GM12874 (cell line): ENCODE data around the gene SCLY.

Source experiments
- TF ChIP-seq, protein P1 (sequence below): IDR thresholded peaks from 2 replicates; pipeline ENCODE4 v1.5.1; 2011; ENCODE audit warnings: low read depth, mild to moderate bottlenecking, control low read depth, low read length, moderate library complexity; ENCODE audit not compliant: insufficient read depth

Gene SCLY

DNA sequence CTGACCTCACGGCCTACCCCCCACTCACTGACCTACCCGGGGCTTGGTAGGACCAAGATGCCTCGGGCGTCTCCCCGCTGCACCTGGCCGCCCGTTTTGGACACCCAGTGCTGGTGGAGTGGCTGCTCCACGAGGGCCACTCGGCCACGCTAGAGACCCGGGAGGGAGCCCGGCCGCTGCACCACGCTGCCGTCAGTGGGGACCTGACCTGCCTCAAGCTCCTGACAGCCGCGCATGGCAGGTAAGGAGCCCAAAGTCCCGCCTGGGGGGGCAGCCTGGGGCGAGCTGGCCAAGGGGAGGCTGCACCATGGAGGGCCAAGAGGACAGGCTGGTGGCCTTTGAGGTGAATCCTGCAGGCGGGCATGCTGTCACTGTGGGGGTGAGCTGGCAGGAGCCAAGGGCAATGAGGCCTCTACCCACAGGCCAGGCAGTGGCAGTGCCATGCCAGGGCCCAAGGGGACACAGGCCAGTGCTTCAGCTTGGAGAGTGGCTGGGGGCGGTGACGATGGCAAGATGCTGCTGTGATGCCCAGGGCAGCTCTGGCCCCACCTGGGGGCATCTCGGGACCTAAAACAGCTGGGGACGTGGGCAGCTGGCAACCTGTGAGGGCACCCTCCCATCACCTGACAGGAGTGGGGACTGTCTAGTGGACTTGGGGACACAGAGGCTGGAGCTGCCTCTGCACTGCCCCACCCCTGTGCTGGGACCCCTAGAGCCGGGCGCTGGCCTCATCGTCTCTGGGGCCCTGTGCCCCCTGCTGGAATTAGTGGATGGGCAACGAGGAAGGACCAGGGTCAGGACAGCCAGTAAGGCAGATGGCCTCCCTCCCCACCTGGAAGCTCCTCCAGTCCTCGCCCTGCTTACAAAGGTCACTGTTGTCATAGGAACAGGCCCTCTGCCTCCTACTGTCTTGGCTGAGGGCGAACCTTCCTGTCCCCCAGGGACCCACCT lies 41.4 kb downstream of the SCLY start:
- TF ChIP-seq, protein P1, sequence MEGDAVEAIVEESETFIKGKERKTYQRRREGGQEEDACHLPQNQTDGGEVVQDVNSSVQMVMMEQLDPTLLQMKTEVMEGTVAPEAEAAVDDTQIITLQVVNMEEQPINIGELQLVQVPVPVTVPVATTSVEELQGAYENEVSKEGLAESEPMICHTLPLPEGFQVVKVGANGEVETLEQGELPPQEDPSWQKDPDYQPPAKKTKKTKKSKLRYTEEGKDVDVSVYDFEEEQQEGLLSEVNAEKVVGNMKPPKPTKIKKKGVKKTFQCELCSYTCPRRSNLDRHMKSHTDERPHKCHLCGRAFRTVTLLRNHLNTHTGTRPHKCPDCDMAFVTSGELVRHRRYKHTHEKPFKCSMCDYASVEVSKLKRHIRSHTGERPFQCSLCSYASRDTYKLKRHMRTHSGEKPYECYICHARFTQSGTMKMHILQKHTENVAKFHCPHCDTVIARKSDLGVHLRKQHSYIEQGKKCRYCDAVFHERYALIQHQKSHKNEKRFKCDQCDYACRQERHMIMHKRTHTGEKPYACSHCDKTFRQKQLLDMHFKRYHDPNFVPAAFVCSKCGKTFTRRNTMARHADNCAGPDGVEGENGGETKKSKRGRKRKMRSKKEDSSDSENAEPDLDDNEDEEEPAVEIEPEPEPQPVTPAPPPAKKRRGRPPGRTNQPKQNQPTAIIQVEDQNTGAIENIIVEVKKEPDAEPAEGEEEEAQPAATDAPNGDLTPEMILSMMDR: no peak

DNA sequence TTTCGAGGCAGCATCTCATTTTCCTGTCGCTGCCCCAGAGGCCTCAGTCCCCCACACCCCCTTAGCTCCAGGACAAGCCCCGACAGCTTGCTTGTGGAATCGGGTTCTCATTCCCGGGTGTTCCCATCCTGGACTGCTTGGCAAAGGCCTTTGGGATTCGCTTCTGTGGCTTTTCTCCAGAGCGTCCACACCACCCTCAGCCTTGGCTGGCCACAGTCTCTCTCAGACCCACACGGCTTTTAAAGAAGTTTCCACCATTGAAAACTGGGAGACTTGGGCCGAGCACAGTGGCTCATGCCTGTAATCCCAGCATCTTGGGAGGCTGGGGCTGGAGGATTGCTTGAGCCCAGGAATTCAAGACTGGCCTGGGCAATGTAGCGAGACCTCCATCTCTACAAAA lies 42.1 kb downstream of the SCLY start:
- TF ChIP-seq, protein P1: no peak

DNA sequence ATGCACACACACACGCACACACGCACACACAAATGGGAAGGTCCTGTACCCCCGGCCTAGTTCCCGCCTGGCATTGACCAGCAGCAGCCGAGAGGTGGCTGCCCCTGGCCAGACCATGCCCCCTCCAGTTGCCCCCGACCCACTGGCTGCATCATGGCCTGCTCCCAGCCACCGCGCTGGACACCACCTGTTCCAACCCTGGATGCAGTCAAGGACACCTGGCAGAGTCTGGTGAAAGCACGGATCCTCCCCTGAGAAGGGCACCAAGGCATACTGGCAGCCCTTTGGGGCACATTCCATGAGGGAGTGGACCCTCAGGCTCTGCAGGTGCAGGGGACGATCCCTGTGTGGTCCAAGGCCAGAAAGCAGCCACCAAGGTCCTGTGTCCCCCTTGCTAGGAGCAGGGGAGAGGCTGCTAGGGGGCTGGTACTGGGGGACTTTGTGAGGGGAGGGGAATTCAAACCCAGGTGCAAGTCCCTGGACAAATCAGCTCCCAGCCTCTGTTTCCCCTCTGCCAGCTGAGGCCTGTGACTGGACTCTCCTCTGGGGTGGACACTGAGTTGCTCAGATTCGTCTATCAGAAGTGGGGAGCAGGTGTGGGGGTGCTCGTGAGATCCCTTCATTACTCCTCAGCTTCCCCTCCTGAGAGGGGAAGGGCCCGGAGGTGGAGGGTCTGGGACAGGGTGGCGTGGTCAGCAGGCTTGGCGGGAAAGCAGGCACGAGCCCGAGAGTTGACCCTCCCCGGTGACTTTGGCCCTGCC lies 42.8 kb downstream of the SCLY start:
- TF ChIP-seq, protein P1: no peak

DNA sequence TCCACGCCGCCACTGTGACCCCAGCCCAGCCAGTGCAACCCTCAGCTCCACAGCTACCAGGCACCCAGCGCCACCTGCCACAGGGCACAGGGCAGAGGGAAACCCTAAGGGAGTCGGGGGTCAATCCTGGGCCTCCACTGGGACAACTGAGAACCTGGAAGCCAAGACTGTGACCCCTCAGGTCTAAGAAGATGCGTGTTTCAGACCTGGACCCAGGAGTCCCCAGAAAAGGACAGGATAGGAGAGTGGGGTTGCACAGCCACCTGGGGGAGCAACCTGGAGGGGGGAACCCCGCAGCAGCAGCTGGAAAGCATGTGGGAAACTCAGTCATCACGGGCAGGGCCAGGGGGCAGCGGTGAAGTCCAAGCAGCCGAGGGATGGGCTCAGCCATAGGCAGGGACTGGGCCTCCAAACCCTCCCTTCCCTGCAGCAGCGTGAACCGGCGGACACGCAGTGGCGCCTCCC lies 43.5 kb downstream of the SCLY start:
- TF ChIP-seq, protein P1: no peak

DNA sequence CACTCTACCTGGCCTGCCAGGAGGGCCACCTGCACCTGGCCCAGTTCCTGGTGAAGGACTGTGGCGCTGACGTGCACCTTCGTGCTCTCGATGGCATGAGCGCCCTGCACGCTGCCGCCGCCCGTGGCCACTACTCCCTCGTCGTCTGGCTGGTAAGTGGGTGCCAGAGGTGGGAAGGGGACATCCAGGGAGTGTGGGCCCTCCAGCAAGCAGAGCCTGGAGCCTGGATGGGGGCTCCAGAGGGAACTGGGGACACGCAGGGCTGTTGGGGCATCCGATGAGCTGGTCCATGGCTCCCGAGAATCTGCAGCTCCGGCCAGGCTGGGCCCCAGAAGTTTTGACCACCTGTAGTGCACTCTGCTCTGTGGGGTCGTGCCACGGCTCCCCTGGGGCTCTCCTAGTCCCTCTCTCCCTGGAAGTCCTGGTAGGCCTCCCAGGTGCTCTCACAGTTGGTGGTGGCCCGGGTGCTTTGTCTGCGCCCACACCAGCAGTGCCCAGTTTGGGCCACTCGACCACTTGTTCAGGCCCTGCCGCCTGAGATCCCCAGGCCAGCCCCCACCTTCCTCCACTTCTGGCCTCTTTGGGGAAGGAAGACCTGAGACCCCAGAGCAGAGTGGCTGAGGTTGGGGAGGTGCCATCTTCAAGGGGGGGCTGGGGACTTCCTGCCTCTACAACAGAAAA lies 44.0 kb downstream of the SCLY start:
- TF ChIP-seq, protein P1: no peak

DNA sequence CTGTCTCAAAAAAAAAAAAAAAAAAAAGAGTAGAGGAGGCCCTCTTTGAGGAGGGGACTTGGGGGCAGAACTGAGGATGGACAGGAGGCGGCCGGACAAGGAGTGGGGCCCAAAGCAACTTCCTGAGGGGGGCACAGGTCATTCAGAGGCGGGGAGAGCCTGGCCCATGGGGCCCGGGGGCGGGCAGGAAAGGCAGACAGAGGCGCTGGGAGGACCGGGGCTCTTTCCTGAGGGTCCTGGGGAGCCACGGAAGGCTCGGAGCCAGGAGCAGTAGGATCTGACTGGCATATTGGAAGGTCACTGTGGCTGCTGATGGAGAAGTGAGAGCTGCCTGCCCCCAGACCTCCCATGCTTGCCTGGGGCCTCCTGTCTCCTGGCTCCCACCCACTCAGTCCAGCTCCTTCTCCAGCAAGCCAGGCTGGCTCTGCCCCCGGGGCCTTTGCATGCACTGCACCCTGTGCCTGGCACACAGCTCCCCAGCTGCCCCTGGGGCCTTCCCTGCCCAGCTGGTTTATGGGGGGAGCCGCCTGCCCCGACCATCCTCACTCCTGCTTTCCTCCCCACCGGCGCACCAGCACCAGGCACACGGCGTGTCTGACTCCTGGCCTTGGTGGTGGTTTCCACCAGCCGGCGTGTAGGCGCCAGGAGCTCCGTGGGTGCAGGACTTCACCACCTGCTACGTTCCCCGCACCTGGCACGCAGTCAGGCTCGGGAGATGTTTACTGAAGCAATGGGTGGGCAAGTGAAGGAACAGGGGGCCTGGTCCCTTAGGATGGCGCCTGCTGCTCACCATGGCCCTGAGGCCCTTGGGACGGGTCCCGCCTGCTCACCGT lies 44.9 kb downstream of the SCLY start:
- TF ChIP-seq, protein P1: no peak
